Muscle of leg (tissue), 11 donors: ENCODE results near the gene ZNF296. TPM values are rescaled to one million over a fixed set of nuclear protein-coding genes. Genes with fewer than 3 reads are reported as not detected.
"Not testable (repeated sequence)": the region's sequence is repeated elsewhere in the genome, so short reads cannot be mapped to it uniquely, and the experiment has no call there.

Source experiments
- DNase-seq: peaks from one replicate; pipeline ENCODE4 v3.0.0; 2013
- H3K27ac ChIP-seq: one replicate; pipeline ENCODE4 v1.5.1; 2013; ENCODE audit warnings: mild to moderate bottlenecking, low read length, control low read depth
- H3K27me3 ChIP-seq: one replicate; pipeline ENCODE4 v1.6.1; 2013; ENCODE audit warnings: low read length; ENCODE audit not compliant: control insufficient read depth, insufficient read depth
- H3K36me3 ChIP-seq: one replicate; pipeline ENCODE4 v1.6.1; 2013; ENCODE audit warnings: low read length; ENCODE audit not compliant: control insufficient read depth, insufficient read depth
- H3K4me1 ChIP-seq: one replicate; pipeline ENCODE4 v1.6.1; 2013; ENCODE audit warnings: low read length; ENCODE audit not compliant: control insufficient read depth, insufficient read depth
- H3K4me3 ChIP-seq: one replicate; pipeline ENCODE4 v1.5.1; 2013; ENCODE audit warnings: low read length, control low read depth
- H3K9me3 ChIP-seq: replicated peaks from 2 replicates; pipeline ENCODE4 v1.6.1; 2013; ENCODE audit warnings: low read depth, low read length; ENCODE audit not compliant: control insufficient read depth
- WGBS: methylation state at CpG from one replicate; pipeline ENCODE4 v1.1.5; 2013; ENCODE audit warnings: missing lambda C conversion rate; ENCODE audit not compliant: insufficient coverage; 5-methylcytosine and 5-hydroxymethylcytosine counted together
- polyA plus RNA-seq, 8 donors: library from polyadenylated mRNA; unstranded; fragments of 120-200 nt; gene quantifications; one replicate each; pipeline versions ENCODE4 v1.2.1 to v1.2.3, GENCODE V29; 2013; ENCODE audit warnings: inconsistent platforms in 1 of 8, low replicate concordance in 1 of 8; ENCODE audit not compliant: insufficient read length in 8 of 8, insufficient read depth in 1 of 8
- total RNA-seq: library from RNA; stranded (reverse); fragments of 120-200 nt; gene quantifications from one replicate; pipeline ENCODE4 v1.2.4, GENCODE V29; 2013

The ZNF296 gene
- total and polyA plus RNA-seq, 9 donors = 0.13 to 1.5 (median 0.65) TPM

- WGBS = 77% methylated on average over 7 of the region's 12 CpGs
Observed at GRCh38 chr19:45117671-45118070, 41.4 kb upstream of the ZNF296 start.

GRCh38 chr19:45117167-45117594 lies 40.9 kb upstream of the ZNF296 start:
- 42% methylated on average over 16 of the region's 16 CpGs for WGBS
- Histone ChIP-seq H3K4me1 (peaks cover 78% of the 10 kb centered on the region), H3K4me3 (no peak overlapping the region)

More at GRCh38 chr19:45117671-45118070, 41.4 kb upstream of the ZNF296 start:
- no peak for DNase-seq
- Histone ChIP-seq H3K9me3 (no peaks in the 10 kb centered on the region), H3K27ac (no peak overlapping the region), H3K4me3 (no peak overlapping the region), H3K27me3 (no peaks in the 10 kb centered on the region), H3K4me1 (peaks cover 77% of the 10 kb centered on the region), H3K36me3 (peaks cover 1% of the 10 kb centered on the region)

GRCh38 chr19:45115809-45116615 lies 39.7 kb upstream of the ZNF296 start:
- Histone ChIP-seq H3K4me1 (peaks cover 71% of the 10 kb centered on the region), H3K27ac (peak overlapping the region; percentile 75), H3K4me3 (no peak overlapping the region)

More at GRCh38 chr19:45117167-45117594, 40.9 kb upstream of the ZNF296 start:
- no peak overlapping the region for H3K27ac ChIP-seq
- peaks cover 6% of the 10 kb centered on the region for H3K36me3 ChIP-seq
- DNase-seq = no peak
- H3K9me3 ChIP-seq = no peaks in the 10 kb centered on the region
- no peaks in the 10 kb centered on the region for H3K27me3 ChIP-seq

GRCh38 chr19:45114116-45114515 lies 37.8 kb upstream of the ZNF296 start:
- Histone ChIP-seq H3K27me3 (no peaks in the 10 kb centered on the region), H3K9me3 (no peaks in the 10 kb centered on the region), H3K4me3 (no peak overlapping the region), H3K27ac (no peak overlapping the region), H3K4me1 (peaks cover 66% of the 10 kb centered on the region), H3K36me3 (peaks cover 8% of the 10 kb centered on the region)
- no peak for DNase-seq
- WGBS = 58% methylated on average over 2 of the region's 4 CpGs

More at GRCh38 chr19:45115809-45116615, 39.7 kb upstream of the ZNF296 start:
- 85% methylated on average over 16 of the region's 21 CpGs for WGBS
- DNase-seq = peak; percentile 82
- H3K36me3 ChIP-seq = peaks cover 7% of the 10 kb centered on the region
- no peaks in the 10 kb centered on the region for H3K9me3 ChIP-seq
- no peaks in the 10 kb centered on the region for H3K27me3 ChIP-seq

GRCh38 chr19:45113628-45114027 lies 37.4 kb upstream of the ZNF296 start:
- Histone ChIP-seq H3K4me3 (no peak overlapping the region), H3K27ac (no peak overlapping the region), H3K9me3 (no peaks in the 10 kb centered on the region), H3K36me3 (peaks cover 9% of the 10 kb centered on the region), H3K4me1 (peaks cover 62% of the 10 kb centered on the region), H3K27me3 (no peaks in the 10 kb centered on the region)
- WGBS = 73% methylated on average over 6 of the region's 9 CpGs
- no peak for DNase-seq

- H3K4me1 ChIP-seq = peaks cover 48% of the 10 kb centered on the region
- DNase-seq = no peak
- no peaks in the 10 kb centered on the region for H3K27me3 ChIP-seq
- no peaks in the 10 kb centered on the region for H3K9me3 ChIP-seq
- whole genome bisulfite sequencing = 92% methylated on average over 8 of the region's 11 CpGs
- H3K36me3 ChIP-seq = peaks cover 9% of the 10 kb centered on the region
- no peak overlapping the region for H3K4me3 ChIP-seq
- H3K27ac ChIP-seq = no peak overlapping the region
Observed at GRCh38 chr19:45112111-45112827, 36.0 kb upstream of the ZNF296 start.

GRCh38 chr19:45110851-45111266 lies 34.6 kb upstream of the ZNF296 start:
- Histone ChIP-seq H3K27me3 (no peaks in the 10 kb centered on the region), H3K4me1 (peaks cover 37% of the 10 kb centered on the region), H3K27ac (no peak overlapping the region), H3K4me3 (no peak overlapping the region), H3K36me3 (peaks cover 9% of the 10 kb centered on the region), H3K9me3 (no peaks in the 10 kb centered on the region)
- WGBS = 79% methylated on average over 5 of the region's 5 CpGs
- DNase-seq = no peak

GRCh38 chr19:45107621-45108150 lies 31.4 kb upstream of the ZNF296 start:
- Histone ChIP-seq H3K9me3 (no peaks in the 10 kb centered on the region), H3K27me3 (no peaks in the 10 kb centered on the region), H3K36me3 (peaks cover 8% of the 10 kb centered on the region), H3K27ac (no peak overlapping the region), H3K4me3 (no peak overlapping the region), H3K4me1 (peaks cover 41% of the 10 kb centered on the region)
- no peak for DNase-seq
- WGBS = 88% methylated on average over 5 of the region's 12 CpGs

GRCh38 chr19:45106363-45106762 lies 30.1 kb upstream of the ZNF296 start:
- H3K36me3 ChIP-seq, H3K27ac ChIP-seq: not testable (repeated sequence)

More at GRCh38 chr19:45106363-45106762, 30.1 kb upstream of the ZNF296 start:
- 90% methylated on average over 2 of the region's 11 CpGs for WGBS
- not testable (repeated sequence) for H3K9me3 ChIP-seq, H3K27me3 ChIP-seq, DNase-seq, H3K4me3 ChIP-seq
- peaks cover 46% of the 10 kb centered on the region for H3K4me1 ChIP-seq
